HepG2 (cell line): ENCODE results near the gene BHMT. TPM values are rescaled to one million over a fixed set of nuclear protein-coding genes. Genes with fewer than 3 reads are reported as not detected.

Source experiments
- ATAC-seq: fragments of 200-7000 bp; cut with Tn5 transposase; 3 replicates; pipeline ENCODE4 v1.9.1; 2020; ENCODE audit warnings: mild to moderate bottlenecking, moderate library complexity
- BruUV-seq: library from RNA; stranded (reverse); fragments of 400-500 nt; replicated peaks from 2 replicates; lab custom pipeline; 2021; lab: Mats Ljungman, UMichigan
- CTCF ChIA-PET: fragments of 300-600 bp; formaldehyde crosslinking; extraction: SDS; loops from one replicate; lab custom pipeline; 2021; ENCODE audit warnings: low total read pairs, inconsistent platforms, low intra/inter-chr PET ratio; lab: Yijun Ruan, JAX
- POLR2A ChIA-PET: fragments of 350-600 bp; sonication (Branson Sonifier 250); formaldehyde crosslinking; loops from one replicate; lab custom pipeline; 2020; ENCODE audit warnings: antibody characterized with exemption, inconsistent platforms; lab: Yijun Ruan, JAX
- DNase-seq: peaks from one replicate; pipeline ENCODE4 v3.0.0-alpha.2; 2015; ENCODE audit warnings: low spot score
- FAIRE-seq: peaks from 3 replicates; lab custom pipeline; 2011; peaks lifted over from hg19 to GRCh38; lab: Jason Lieb, UNC
- H2AFZ ChIP-seq: one replicate; pipeline ENCODE4 v1.6.1; 2011; ENCODE audit warnings: low read length, inconsistent platforms
- H3K27ac ChIP-seq: fragments of 300-600 bp; 3 replicates; pipeline ENCODE4 v1.8.0; 2011; ENCODE audit warnings: mixed run types, mild to moderate bottlenecking, mixed read lengths, low read length, inconsistent platforms; ENCODE audit not compliant: insufficient read depth; ENCODE audit errors: extremely low read length
- H3K27me3 ChIP-seq, 2 experiments: fragments of 200-600 bp in 1 of 2; 2 replicates in 1 of 2; 3 replicates in 1 of 2; pipeline versions ENCODE4 v1.6.0 to v1.8.0; 2011; ENCODE audit warnings: low read length in 2 of 2, mild to moderate bottlenecking in 2 of 2, moderate library complexity in 2 of 2, inconsistent platforms in 1 of 2; ENCODE audit not compliant: insufficient read depth in 2 of 2, control insufficient read depth in 1 of 2
- H3K36me3 ChIP-seq, 2 experiments: fragments of 200-600 bp in 1 of 2; replicated peaks in 1 of 2; 2 replicates in 1 of 2; 3 replicates in 1 of 2; pipeline versions ENCODE4 v1.5.1 to v1.8.0; 2011; ENCODE audit warnings: low read length in 2 of 2, inconsistent platforms in 1 of 2; ENCODE audit not compliant: insufficient read depth in 2 of 2, control insufficient read depth in 1 of 2
- H3K4me1 ChIP-seq: 2 replicates; pipeline ENCODE4 v1.5.1; 2012; ENCODE audit warnings: low read length, inconsistent platforms; ENCODE audit not compliant: insufficient read depth
- H3K4me2 ChIP-seq: 2 replicates; pipeline ENCODE4 v1.6.0; 2011; ENCODE audit warnings: low read depth, low read length, inconsistent platforms
- H3K4me3 ChIP-seq, 3 experiments: fragments of 200-600 bp in 1 of 3; sonication (generic), shearing (Covaris generic) in 1 of 3; replicated peaks in 1 of 3; 2 replicates each; pipeline ENCODE4 v1.5.1; 2011 to 2016; ENCODE audit warnings: low read length in 3 of 3, inconsistent platforms in 2 of 3, low read depth in 2 of 3, mild to moderate bottlenecking in 2 of 3, control low read depth in 1 of 3, mixed read lengths in 1 of 3; ENCODE audit not compliant: insufficient read depth in 1 of 3
- H3K79me2 ChIP-seq: one replicate; pipeline ENCODE4 v1.6.1; 2011; ENCODE audit warnings: low read length, inconsistent platforms; ENCODE audit not compliant: insufficient read depth
- H3K9ac ChIP-seq: 2 replicates; pipeline ENCODE4 v1.6.0; 2011; ENCODE audit warnings: mild to moderate bottlenecking, low read depth, low read length, inconsistent platforms; ENCODE audit not compliant: insufficient read depth
- H3K9me3 ChIP-seq: 2 replicates; pipeline ENCODE4 v1.5.1; 2012; ENCODE audit warnings: mild to moderate bottlenecking, low read length
- H4K20me1 ChIP-seq: 2 replicates; pipeline ENCODE4 v1.6.0; 2011; ENCODE audit warnings: inconsistent platforms, mild to moderate bottlenecking, low read length, moderate library complexity; ENCODE audit not compliant: insufficient read depth
- ADNP ChIP-seq: sonication (generic); formaldehyde crosslinking; IDR thresholded peaks from 2 replicates; pipeline ENCODE4 v1.4.0; 2020; ENCODE audit warnings: missing genetic modification reagents
- ELF4 ChIP-seq: sonication (generic); formaldehyde crosslinking; IDR thresholded peaks from 2 replicates; pipeline ENCODE4 v1.5.0; 2020; ENCODE audit warnings: missing genetic modification reagents, mild to moderate bottlenecking, moderate library complexity, borderline replicate concordance
- NCOA1 ChIP-seq: sonication (generic); formaldehyde crosslinking; IDR thresholded peaks from 2 replicates; pipeline ENCODE4 v1.9.0; 2021; ENCODE audit warnings: missing genetic modification reagents
- RELA ChIP-seq: sonication (generic); formaldehyde crosslinking; IDR thresholded peaks from 2 replicates; pipeline ENCODE4 v1.4.0; 2020; ENCODE audit warnings: missing genetic modification reagents
- RXRB ChIP-seq: IDR thresholded peaks from 2 replicates; pipeline ENCODE4 v1.6.1; 2016; ENCODE audit warnings: borderline replicate concordance, missing genetic modification reagents, missing compliant biosample characterization
- XRCC5 ChIP-seq: fragments of 200-400 bp; formaldehyde crosslinking; optimal IDR thresholded peaks from 2 replicates; pipeline ENCODE3; 2017; ENCODE audit warnings: mild to moderate bottlenecking, low read length
- ZNF350 ChIP-seq: sonication (generic); formaldehyde crosslinking; IDR thresholded peaks from 2 replicates; pipeline ENCODE4 v1.4.0; 2020; ENCODE audit warnings: mild to moderate bottlenecking, low read depth, missing genetic modification reagents, borderline replicate concordance
- ZNF775 ChIP-seq: sonication (generic); formaldehyde crosslinking; IDR thresholded peaks from 2 replicates; pipeline ENCODE4 v1.4.0; 2020; ENCODE audit warnings: missing genetic modification reagents, mild to moderate bottlenecking, moderate library complexity, borderline replicate concordance
- ZSCAN20 ChIP-seq: sonication (generic); formaldehyde crosslinking; IDR thresholded peaks from 2 replicates; pipeline ENCODE4 v1.4.0; 2020; ENCODE audit warnings: missing genetic modification reagents, mild to moderate bottlenecking, borderline replicate concordance
- WGBS: methylation state at CpG from one replicate; pipeline ENCODE4 v1.1.6; 2017; ENCODE audit warnings: low lambda C conversion rate; 5-methylcytosine and 5-hydroxymethylcytosine counted together
- in situ Hi-C: cut with HindIII; loops from 2 replicates; pipeline ENCODE4 v1.10.0; 2017; ENCODE audit warnings: low pct_unique_long_range_greater_than_20kb; ENCODE audit not compliant: extremely low pct_ligation_motif_present
- intact Hi-C: fragments of 100-400 bp; cut with micrococcal nuclease; formaldehyde crosslinking; loops from one replicate; pipeline ENCODE4 v1.10.0; 2022; ENCODE audit not compliant: unreplicated experiment
- polyA plus RNA-seq, 8 experiments: library from polyadenylated mRNA; depleted of rRNA in 3 of 8; stranded (reverse) in 7 of 8; unstranded in 1 of 8; fragments of >200 nt; fragmentation: Illumina TruSeq in 4 of 8; extraction: Trizol in 4 of 8; gene quantifications; 2 replicates each; pipeline versions ENCODE4 v1.2.1 to v1.2.3, GENCODE V29; 2011 to 2016; ENCODE audit warnings: low read depth in 4 of 8, missing spikeins in 1 of 8, mixed read lengths in 1 of 8; ENCODE audit not compliant: insufficient read depth in 1 of 8
- total RNA-seq, 5 experiments: library from RNA; depleted of rRNA; stranded (reverse); fragments of >200 nt; fragmentation: Illumina TruSeq; extraction: Trizol; gene quantifications; 2 replicates each; pipeline ENCODE4 v1.2.3, GENCODE V29; 2016; ENCODE audit warnings: low read depth in 1 of 5
- TF ChIP-seq, protein P1 (sequence below): sonication (generic); formaldehyde crosslinking; IDR thresholded peaks from 2 replicates; pipeline ENCODE4 v1.4.0; 2020; ENCODE audit warnings: missing genetic modification reagents; ENCODE audit errors: not compliant biosample characterization
- TF ChIP-seq, protein P2 (sequence below): sonication (generic); formaldehyde crosslinking; IDR thresholded peaks from 2 replicates; pipeline ENCODE4 v1.5.0; 2020; ENCODE audit warnings: mild to moderate bottlenecking, missing genetic modification reagents
- TF ChIP-seq, protein P3 (sequence below): sonication (generic); formaldehyde crosslinking; IDR thresholded peaks from 2 replicates; pipeline ENCODE4 v1.9.0; 2021; ENCODE audit warnings: missing genetic modification reagents, mild to moderate bottlenecking, borderline replicate concordance
- TF ChIP-seq, protein P4 (sequence below): sonication (generic); formaldehyde crosslinking; IDR thresholded peaks from 2 replicates; pipeline ENCODE4 v1.5.0; 2020; ENCODE audit warnings: missing genetic modification reagents

The BHMT gene
- total and polyA plus RNA-seq, 2 of the 13 experiments (the other 11 are each of a cell fraction or from before 2014, with no cell fraction given): 0.40 to 6.4 TPM

DNA sequence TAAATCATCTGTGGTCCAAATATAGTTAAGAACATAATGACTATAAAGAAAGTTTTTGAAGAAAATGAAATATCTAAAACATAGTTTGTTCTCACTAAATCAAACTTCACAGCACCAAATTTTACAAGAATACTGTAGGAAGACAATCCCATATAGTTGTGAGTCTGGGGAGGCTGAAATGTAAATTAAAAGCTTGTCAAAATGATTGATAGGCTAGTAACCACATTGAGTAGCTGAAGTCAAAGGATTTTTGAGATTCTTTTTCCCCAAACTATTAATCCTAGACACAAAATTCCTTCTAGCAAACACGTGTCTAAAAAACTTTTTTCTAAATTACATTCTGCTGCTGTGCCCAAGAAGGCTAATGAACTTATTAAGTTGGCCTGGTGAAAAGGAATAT is 13.0 kb downstream of the BHMT start:
- intact Hi-C loops: no loop called here
- no TSS peak for BruUV-seq
- no peaks in the 10 kb centered on the region for H3K36me3 ChIP-seq
- TF ChIP-seq NCOA1 (CRISPR knock-in tag): no peak
- no peak for TF ChIP-seq ZNF350
- TF ChIP-seq, protein P1, sequence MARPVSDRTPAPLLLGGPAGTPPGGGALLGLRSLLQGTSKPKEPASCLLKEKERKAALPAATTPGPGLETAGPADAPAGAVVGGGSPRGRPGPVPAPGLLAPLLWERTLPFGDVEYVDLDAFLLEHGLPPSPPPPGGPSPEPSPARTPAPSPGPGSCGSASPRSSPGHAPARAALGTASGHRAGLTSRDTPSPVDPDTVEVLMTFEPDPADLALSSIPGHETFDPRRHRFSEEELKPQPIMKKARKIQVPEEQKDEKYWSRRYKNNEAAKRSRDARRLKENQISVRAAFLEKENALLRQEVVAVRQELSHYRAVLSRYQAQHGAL (CRISPR knock-in tag): no peak
- no peaks in the 10 kb centered on the region for H3K4me1 ChIP-seq
- WGBS: 53% methylated on average over 1 of the region's 1 CpG
- no peak overlapping the region for H3K4me3 ChIP-seq
- ChIA-PET POLR2A (no interaction called here), CTCF (no interaction called here)
- no peak for ATAC-seq
- no peaks in the 10 kb centered on the region for H3K9me3 ChIP-seq
- no peaks in the 10 kb centered on the region for H3K27me3 ChIP-seq
- FAIRE-seq: no peak
- no peaks in the 10 kb centered on the region for H4K20me1 ChIP-seq
- no peak overlapping the region for H3K4me2 ChIP-seq
- in situ Hi-C loops: loop anchor here (25.0 kb wide), 1 partner anchor 338 kb away; no protein-coding TSS in a partner anchor
- H3K79me2 ChIP-seq: no peaks in the 10 kb centered on the region
- H3K9ac ChIP-seq: no peak overlapping the region
- H2AFZ ChIP-seq: no peak overlapping the region
- DNase-seq: no peak
- no peak overlapping the region for H3K27ac ChIP-seq

DNA sequence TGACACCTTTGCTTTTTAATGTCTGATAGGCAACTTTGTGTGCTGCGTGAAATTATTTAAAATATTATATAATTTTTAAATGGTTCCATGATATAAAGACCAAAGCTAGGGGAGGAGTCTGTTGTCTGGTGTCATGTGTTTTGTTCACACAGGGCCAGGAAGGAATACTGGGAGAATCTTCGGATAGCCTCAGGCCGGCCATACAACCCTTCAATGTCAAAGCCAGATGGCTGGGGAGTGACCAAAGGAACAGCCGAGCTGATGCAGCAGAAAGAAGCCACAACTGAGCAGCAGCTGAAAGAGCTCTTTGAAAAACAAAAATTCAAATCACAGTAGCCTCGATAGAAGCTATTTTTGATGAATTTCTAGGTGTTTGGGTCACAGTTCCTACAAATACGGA is 19.2 kb downstream of the BHMT start:
- in situ Hi-C loops: loop anchor here (5.0 to 25.0 kb wide), 3 partner anchors 103 to 332 kb away; no protein-coding TSS in a partner anchor
- H3K27me3 ChIP-seq: no peaks in the 10 kb centered on the region
- no peaks in the 10 kb centered on the region for H4K20me1 ChIP-seq
- peaks cover 16% of the 10 kb centered on the region for H3K4me1 ChIP-seq
- ChIA-PET CTCF (no interaction called here), POLR2A (no interaction called here)
- WGBS: 70% methylated on average over 6 of the region's 6 CpGs
- no peak overlapping the region for H2AFZ ChIP-seq
- no TSS peak for BruUV-seq
- H3K4me3 ChIP-seq: no peak overlapping the region
- H3K9me3 ChIP-seq: no peaks in the 10 kb centered on the region
- no peak for ATAC-seq
- intact Hi-C loops: loop anchor here (10.0 kb wide), 2 partner anchors 64 to 236 kb away; no protein-coding TSS in a partner anchor
- H3K27ac ChIP-seq: no peak overlapping the region
- no peaks in the 10 kb centered on the region for H3K36me3 ChIP-seq
- H3K4me2 ChIP-seq: no peak overlapping the region
- no peak for FAIRE-seq
- H3K9ac ChIP-seq: no peak overlapping the region
- no peaks in the 10 kb centered on the region for H3K79me2 ChIP-seq
- no peak for DNase-seq
- TF ChIP-seq, protein P2, sequence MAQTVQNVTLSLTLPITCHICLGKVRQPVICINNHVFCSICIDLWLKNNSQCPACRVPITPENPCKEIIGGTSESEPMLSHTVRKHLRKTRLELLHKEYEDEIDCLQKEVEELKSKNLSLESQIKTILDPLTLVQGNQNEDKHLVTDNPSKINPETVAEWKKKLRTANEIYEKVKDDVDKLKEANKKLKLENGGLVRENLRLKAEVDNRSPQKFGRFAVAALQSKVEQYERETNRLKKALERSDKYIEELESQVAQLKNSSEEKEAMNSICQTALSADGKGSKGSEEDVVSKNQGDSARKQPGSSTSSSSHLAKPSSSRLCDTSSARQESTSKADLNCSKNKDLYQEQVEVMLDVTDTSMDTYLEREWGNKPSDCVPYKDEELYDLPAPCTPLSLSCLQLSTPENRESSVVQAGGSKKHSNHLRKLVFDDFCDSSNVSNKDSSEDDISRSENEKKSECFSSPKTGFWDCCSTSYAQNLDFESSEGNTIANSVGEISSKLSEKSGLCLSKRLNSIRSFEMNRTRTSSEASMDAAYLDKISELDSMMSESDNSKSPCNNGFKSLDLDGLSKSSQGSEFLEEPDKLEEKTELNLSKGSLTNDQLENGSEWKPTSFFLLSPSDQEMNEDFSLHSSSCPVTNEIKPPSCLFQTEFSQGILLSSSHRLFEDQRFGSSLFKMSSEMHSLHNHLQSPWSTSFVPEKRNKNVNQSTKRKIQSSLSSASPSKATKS: no peak
- TF ChIP-seq ADNP (CRISPR knock-in tag) (no peak), ELF4 (CRISPR knock-in tag) (no peak), XRCC5 (no peak), ZNF775 (CRISPR knock-in tag) (no peak), ZSCAN20 (CRISPR knock-in tag) (no peak), RELA (CRISPR knock-in tag) (no peak), RXRB (CRISPR knock-in tag) (no peak)
- TF ChIP-seq, protein P3, sequence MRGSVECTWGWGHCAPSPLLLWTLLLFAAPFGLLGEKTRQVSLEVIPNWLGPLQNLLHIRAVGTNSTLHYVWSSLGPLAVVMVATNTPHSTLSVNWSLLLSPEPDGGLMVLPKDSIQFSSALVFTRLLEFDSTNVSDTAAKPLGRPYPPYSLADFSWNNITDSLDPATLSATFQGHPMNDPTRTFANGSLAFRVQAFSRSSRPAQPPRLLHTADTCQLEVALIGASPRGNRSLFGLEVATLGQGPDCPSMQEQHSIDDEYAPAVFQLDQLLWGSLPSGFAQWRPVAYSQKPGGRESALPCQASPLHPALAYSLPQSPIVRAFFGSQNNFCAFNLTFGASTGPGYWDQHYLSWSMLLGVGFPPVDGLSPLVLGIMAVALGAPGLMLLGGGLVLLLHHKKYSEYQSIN (CRISPR knock-in tag): no peak
- TF ChIP-seq, protein P4, sequence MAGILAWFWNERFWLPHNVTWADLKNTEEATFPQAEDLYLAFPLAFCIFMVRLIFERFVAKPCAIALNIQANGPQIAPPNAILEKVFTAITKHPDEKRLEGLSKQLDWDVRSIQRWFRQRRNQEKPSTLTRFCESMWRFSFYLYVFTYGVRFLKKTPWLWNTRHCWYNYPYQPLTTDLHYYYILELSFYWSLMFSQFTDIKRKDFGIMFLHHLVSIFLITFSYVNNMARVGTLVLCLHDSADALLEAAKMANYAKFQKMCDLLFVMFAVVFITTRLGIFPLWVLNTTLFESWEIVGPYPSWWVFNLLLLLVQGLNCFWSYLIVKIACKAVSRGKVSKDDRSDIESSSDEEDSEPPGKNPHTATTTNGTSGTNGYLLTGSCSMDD (CRISPR knock-in tag): no peak
